GM19035 (cell line): ENCODE results near the gene SYTL1.

ENCODE experiments used
- ATAC-seq: cut with Tn5 transposase; IDR thresholded peaks from one replicate; pipeline ENCODE4 v1.9.1; 2021; ENCODE audit not compliant: unreplicated experiment

SYTL1 gene

GRCh38 chr1:27402349-27402754 lies 60.5 kb downstream of the SYTL1 start:
- no peak for ATAC-seq

DNA sequence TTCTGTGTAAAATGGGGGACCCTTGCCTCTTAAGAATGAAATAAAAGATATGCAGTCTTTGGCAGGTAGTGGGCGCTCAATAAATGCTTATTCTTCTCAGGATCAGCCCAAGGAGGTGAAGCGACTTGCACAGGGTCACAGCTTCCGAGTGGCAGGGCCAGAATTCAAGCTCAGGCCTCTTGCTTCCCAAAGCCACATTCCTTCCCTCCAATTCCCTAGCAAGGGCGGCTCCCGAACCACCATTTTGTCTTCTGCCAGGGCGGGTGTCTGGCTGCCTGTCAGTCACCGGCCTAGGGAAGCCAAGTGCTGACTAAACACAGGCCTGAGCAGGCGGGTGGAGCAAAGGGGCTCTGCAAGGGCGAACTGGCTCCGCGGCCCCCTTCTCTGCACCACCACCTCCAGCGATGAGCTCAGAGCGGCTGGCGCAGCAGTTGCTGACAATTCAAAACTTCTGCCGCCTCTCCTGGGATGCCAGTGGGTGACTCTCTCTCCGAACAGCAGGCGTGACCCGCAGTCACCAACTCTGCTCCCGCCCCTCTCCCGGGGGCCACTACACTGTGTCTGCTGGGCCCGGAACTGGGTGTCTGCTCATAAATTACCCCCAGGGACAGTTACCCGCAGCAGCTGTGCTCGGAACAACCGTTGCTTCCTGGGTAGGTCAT lies 61.4 kb downstream of the SYTL1 start:
- ATAC-seq = no peak
